A549 (cell line): ENCODE results near the gene FTCD. TPM values are rescaled to one million over a fixed set of nuclear protein-coding genes. Genes with fewer than 3 reads are reported as not detected.
A peak's percentile ranks its signal among the peaks of the same experiment; 100 is the strongest.

Experiments used
- ATAC-seq, 2 experiments: fragments of 200-7000 bp in 1 of 2; fragments of >200 bp in 1 of 2; cut with Nextera tagmentation in 1 of 2; cut with Tn5 transposase in 1 of 2; 3 replicates each; pipeline versions ENCODE4 v1.8.0 to v1.9.1; 2018 to 2020; ENCODE audit warnings: mild to moderate bottlenecking in 1 of 2, moderate library complexity in 1 of 2
- CTCF ChIA-PET: fragments of 300-600 bp; sonication (Branson Sonifier 250); formaldehyde crosslinking; extraction: SDS; loops from one replicate; lab custom pipeline; 2021; ENCODE audit warnings: antibody characterized with exemption, inconsistent platforms; lab: Yijun Ruan, JAX
- POLR2A ChIA-PET: fragments of 350-600 bp; formaldehyde crosslinking; extraction: SDS; loops from one replicate; lab custom pipeline; 2021; ENCODE audit warnings: antibody characterized with exemption, inconsistent platforms; lab: Yijun Ruan, JAX
- DNase-seq, 2 experiments: peaks; one replicate each; pipeline versions ENCODE4 v3.0.0 to v3.0.0-alpha.2; 2011 to 2016; ENCODE audit warnings: low read depth in 1 of 2, low spot score in 1 of 2
- FAIRE-seq: peaks from 2 replicates; lab custom pipeline; 2011; peaks lifted over from hg19 to GRCh38; lab: Jason Lieb, UNC
- H3K27ac ChIP-seq, 2 experiments: fragments of >200 bp; sonication (Bioruptor Twin); formaldehyde crosslinking; 3 replicates each; pipeline ENCODE4 v1.5.1; 2016 to 2017
- H3K4me1 ChIP-seq: fragments of >200 bp; sonication (Bioruptor Twin); formaldehyde crosslinking; 3 replicates; pipeline ENCODE4 v1.6.1; 2016
- H3K4me2 ChIP-seq: fragments of >200 bp; sonication (Bioruptor Twin); formaldehyde crosslinking; 3 replicates; pipeline ENCODE4 v1.6.1; 2016
- H3K4me3 ChIP-seq: fragments of >200 bp; sonication (Bioruptor Twin); formaldehyde crosslinking; 3 replicates; pipeline ENCODE4 v1.5.1; 2016
- H3K9me3 ChIP-seq: fragments of >200 bp; sonication (Bioruptor Twin); formaldehyde crosslinking; 3 replicates; pipeline ENCODE4 v1.6.1; 2016
- BCL3 ChIP-seq: fragments of >200 bp; sonication (Bioruptor Twin); formaldehyde crosslinking; IDR thresholded peaks from 3 replicates; pipeline ENCODE4 v1.6.1; 2016
- BHLHE40 ChIP-seq: IDR thresholded peaks from 2 replicates; pipeline ENCODE4 v1.6.1; 2012; ENCODE audit warnings: low read depth, low read length, inconsistent platforms
- CBX2 ChIP-seq: fragments of 200-600 bp; sonication (generic); IDR thresholded peaks from 2 replicates; pipeline ENCODE4 v1.6.1; 2016; ENCODE audit warnings: low read depth, mild to moderate bottlenecking, borderline replicate concordance
- CBX8 ChIP-seq: fragments of 200-600 bp; sonication (generic); IDR thresholded peaks from 2 replicates; pipeline ENCODE4 v1.6.1; 2016
- CHD2 ChIP-seq: fragments of 150-350 bp; IDR thresholded peaks from 2 replicates; pipeline ENCODE4 v1.6.1; 2014; ENCODE audit warnings: low read length; ENCODE audit not compliant: partially characterized antibody
- EHF ChIP-seq: fragments of 250-450 bp; sonication (Bioruptor Pico); IDR thresholded peaks from 2 replicates; pipeline ENCODE4 v1.5.0; 2020; ENCODE audit warnings: mild to moderate bottlenecking
- EHMT2 ChIP-seq: fragments of 200-600 bp; sonication (generic); IDR thresholded peaks from 2 replicates; pipeline ENCODE4 v1.6.1; 2016; ENCODE audit warnings: antibody characterized with exemption, low read depth, mild to moderate bottlenecking, moderate library complexity
- HDAC2 ChIP-seq: fragments of 200-600 bp; sonication (generic); IDR thresholded peaks from 2 replicates; pipeline ENCODE4 v1.6.1; 2016
- HOXA7 ChIP-seq: fragments of 250-450 bp; sonication (Bioruptor Pico); IDR thresholded peaks from 2 replicates; pipeline ENCODE4 v1.5.0; 2020; ENCODE audit warnings: mild to moderate bottlenecking, moderate library complexity
- JUNB ChIP-seq: fragments of >200 bp; sonication (Bioruptor Twin); formaldehyde crosslinking; IDR thresholded peaks from 2 replicates; pipeline ENCODE4 v1.6.1; 2016
- KDM5A ChIP-seq: fragments of 200-600 bp; sonication (generic); IDR thresholded peaks from 2 replicates; pipeline ENCODE4 v1.6.1; 2016; ENCODE audit warnings: antibody characterized with exemption, mild to moderate bottlenecking
- MAFK ChIP-seq: fragments of 450-650 bp; IDR thresholded peaks from 2 replicates; pipeline ENCODE4 v1.6.1; 2014; ENCODE audit not compliant: partially characterized antibody
- MAX ChIP-seq: IDR thresholded peaks from 2 replicates; pipeline ENCODE4 v1.6.1; 2012
- PBX3 ChIP-seq: IDR thresholded peaks from 2 replicates; pipeline ENCODE4 v1.6.1; 2012
- POLR2AphosphoS2 ChIP-seq: conservative IDR thresholded peaks from 2 replicates; pipeline ENCODE4 v1.6.1; 2012; ENCODE audit warnings: low read length, improper control_type of control experiment, inconsistent platforms
- RARB ChIP-seq: fragments of 250-450 bp; sonication (Bioruptor Pico); IDR thresholded peaks from 2 replicates; pipeline ENCODE4 v1.8.0; 2021; ENCODE audit warnings: mild to moderate bottlenecking, moderate library complexity
- RCOR1 ChIP-seq: fragments of 150-350 bp; IDR thresholded peaks from 2 replicates; pipeline ENCODE4 v1.6.1; 2014; ENCODE audit warnings: antibody characterized with exemption, low read length, low read depth
- REST ChIP-seq: fragments of 200-600 bp; sonication (generic); IDR thresholded peaks from 2 replicates; pipeline ENCODE4 v1.6.1; 2016; ENCODE audit warnings: antibody characterized with exemption, mild to moderate bottlenecking, moderate library complexity
- RFX5 ChIP-seq: fragments of 450-650 bp; IDR thresholded peaks from 2 replicates; pipeline ENCODE4 v1.7.1; 2014; ENCODE audit warnings: antibody characterized with exemption, mild to moderate bottlenecking, moderate library complexity
- ZC3H11A ChIP-seq: fragments of 450-650 bp; IDR thresholded peaks from 2 replicates; pipeline ENCODE4 v1.6.1; 2014; ENCODE audit warnings: antibody characterized with exemption, mild to moderate bottlenecking
- ZFP36 ChIP-seq: fragments of 450-650 bp; IDR thresholded peaks from 2 replicates; pipeline ENCODE4 v1.6.1; 2014; ENCODE audit warnings: borderline replicate concordance; ENCODE audit not compliant: partially characterized antibody
- ZSCAN20 ChIP-seq: fragments of 250-450 bp; sonication (Bioruptor Pico); IDR thresholded peaks from 2 replicates; pipeline ENCODE4 v1.8.0; 2022; ENCODE audit warnings: mild to moderate bottlenecking, moderate library complexity
- WGBS: methylation state at CpG from one replicate; pipeline ENCODE4 v1.1.6; 2017; ENCODE audit errors: missing lambda C conversion rate; 5-methylcytosine and 5-hydroxymethylcytosine counted together
- polyA plus RNA-seq, 4 experiments: library from polyadenylated mRNA; depleted of rRNA in 3 of 4; stranded (reverse); fragments of >200 nt; fragmentation: RNase III in 1 of 4; extraction: RNeasy Plus Mini Kit Qiagen cat#74134 plus additional on column Dnase treatment in 1 of 4; gene quantifications; 2 replicates in 3 of 4; 3 replicates in 1 of 4; pipeline ENCODE4 v1.2.3, GENCODE V29; 2011 to 2017

The FTCD gene
- polyA plus RNA-seq, 2 of the 4 experiments (the other 2 are of a cell fraction) = not detected

- peaks cover 11% of the 10 kb centered on the region for H3K4me1 ChIP-seq
- H3K9me3 ChIP-seq = no peaks in the 10 kb centered on the region
- 90% methylated on average over 5 of the region's 20 CpGs for WGBS
- ChIA-PET POLR2A (no interaction called here), CTCF (interaction anchor here (1.0 to 1.9 kb wide), 3 partner anchors 15 to 48 kb away, joined by 3 to 6 read pairs (median 3); no protein-coding TSS in a partner anchor)
- H3K27ac ChIP-seq = no peak overlapping the region
- no peak overlapping the region for H3K4me3 ChIP-seq
- no peak overlapping the region for H3K4me2 ChIP-seq
- no peak for ATAC-seq
- DNase-seq = no peak
- FAIRE-seq = no peak
- TF ChIP-seq PBX3 = no peak
Measured at GRCh38 chr21:46191686-46192575, 36.6 kb upstream of the FTCD start.

- Histone ChIP-seq H3K4me1 (peaks cover 11% of the 10 kb centered on the region), H3K9me3 (no peaks in the 10 kb centered on the region), H3K4me2 (no peak overlapping the region), H3K4me3 (no peak overlapping the region), H3K27ac (no peak overlapping the region)
- TF ChIP-seq EHF = no peak
- no peak for TF ChIP-seq HDAC2
- ChIA-PET POLR2A (no interaction called here), CTCF (interaction anchor here (1.0 to 1.9 kb wide), 3 partner anchors 16 to 48 kb away, joined by 3 to 6 read pairs (median 3); no protein-coding TSS in a partner anchor)
- WGBS = 75% methylated on average over 2 of the region's 4 CpGs
- no peak for DNase-seq
- peak in 1 of 2 experiments; percentile 50; a peak in 3 of 6 replicates for ATAC-seq
- no peak for FAIRE-seq
Measured at GRCh38 chr21:46191257-46191685, 35.9 kb upstream of the FTCD start.

- ChIA-PET CTCF (interaction anchor here (1.0 to 1.9 kb wide), 4 partner anchors 16 to 47 kb away, joined by 3 to 6 read pairs (median 3); no protein-coding TSS in a partner anchor), POLR2A (no interaction called here)
- 93% methylated on average over 11 of the region's 15 CpGs for WGBS
- no peak for FAIRE-seq
- no peak for ATAC-seq
- H3K4me2 ChIP-seq = no peak overlapping the region
- no peak overlapping the region for H3K27ac ChIP-seq
- H3K9me3 ChIP-seq = no peaks in the 10 kb centered on the region
- H3K4me3 ChIP-seq = no peak overlapping the region
- no peak for DNase-seq
- TF ChIP-seq MAFK = no peak
- no peak for TF ChIP-seq RFX5
- TF ChIP-seq CBX2 = no peak
- no peak for TF ChIP-seq BCL3
- H3K4me1 ChIP-seq = peaks cover 11% of the 10 kb centered on the region
Measured at GRCh38 chr21:46190491-46191131, 35.2 kb upstream of the FTCD start.

GRCh38 chr21:46189959-46190490 lies 34.6 kb upstream of the FTCD start:
- whole genome bisulfite sequencing = 95% methylated on average over 4 of the region's 14 CpGs
- no peak for FAIRE-seq
- H3K4me1 ChIP-seq = peaks cover 11% of the 10 kb centered on the region
- no peak overlapping the region for H3K4me2 ChIP-seq
- H3K9me3 ChIP-seq = no peaks in the 10 kb centered on the region
- no peak overlapping the region for H3K27ac ChIP-seq
- ChIA-PET POLR2A (no interaction called here), CTCF (interaction anchor here (1.2 to 1.9 kb wide), 3 partner anchors 9 to 46 kb away, joined by 3 to 6 read pairs (median 3); no protein-coding TSS in a partner anchor)
- no peak overlapping the region for H3K4me3 ChIP-seq
- no peak for DNase-seq
- ATAC-seq = no peak; a peak in 2 of 6 replicates
- no peak for TF ChIP-seq RCOR1
- TF ChIP-seq ZFP36 = no peak
- TF ChIP-seq ZSCAN20 = no peak
- TF ChIP-seq POLR2AphosphoS2 = no peak
- TF ChIP-seq RARB = no peak
- TF ChIP-seq EHMT2 = no peak
- TF ChIP-seq BHLHE40 = no peak
- no peak for TF ChIP-seq JUNB
- TF ChIP-seq KDM5A = no peak
- TF ChIP-seq HOXA7 (CRISPR knock-in tag) = no peak
- no peak for TF ChIP-seq ZC3H11A
- TF ChIP-seq REST = no peak
- TF ChIP-seq CBX2 = no peak
- no peak for TF ChIP-seq MAX
- no peak for TF ChIP-seq CHD2
- TF ChIP-seq CBX8 = no peak
